ENCODE measurements around the gene HBS1L. TPM values are rescaled to one million over a fixed set of nuclear protein-coding genes. Genes with fewer than 3 reads are reported as not detected.

The HBS1L gene
- total and polyA plus RNA-seq, 2 of the 4 experiments (the other 2 are of a cell fraction): 45.1 to 120 TPM

GRCh38 chr6:134980846-134981245 lies 73.8 kb downstream of the HBS1L start:
- Histone ChIP-seq H3K4me2 (ENCODE audit: low read depth, low read length) (no peak overlapping the region), H3K9me3 (ENCODE audit: control insufficient read depth, insufficient read depth, low read length) (no peaks in the 10 kb centered on the region), H2AK5ac (ENCODE audit: low read depth, low read length) (no peak overlapping the region), H3K27ac (ENCODE audit: insufficient read depth, low read length) (no peak overlapping the region), H3K4me1 (ENCODE audit: control insufficient read depth, insufficient read depth, low read length) (peaks cover 2% of the 10 kb centered on the region; the same call in 1 of the 2 replicates), H3K18ac (ENCODE audit: low read depth, low read length) (no peak overlapping the region), H3K9me1 (ENCODE audit: insufficient read depth, low read length) (peaks cover 5% of the 10 kb centered on the region; the same call in 1 of the 2 replicates), H2AFZ (replicated peaks; ENCODE audit: low read length, poor library complexity) (no peak overlapping the region), H2BK20ac (ENCODE audit: low read depth, low read length) (no peak overlapping the region), H4K5ac (ENCODE audit: low read depth, low read length) (no peak overlapping the region), H3K79me1 (ENCODE audit: low read depth in 1 of 2, low read length in 2 of 2) (no peaks in the 10 kb centered on the region), H2BK120ac (ENCODE audit: low read depth, low read length) (no peak overlapping the region), H3K14ac (replicated peaks; ENCODE audit: low read depth, low read length) (no peak overlapping the region), H2AK9ac (replicated peaks; ENCODE audit: low read depth, low read length, poor library complexity) (no peak overlapping the region), H2BK15ac (ENCODE audit: low read depth, low read length) (no peak overlapping the region), H3K23ac (ENCODE audit: low read depth, low read length) (no peak overlapping the region), H4K20me1 (ENCODE audit: insufficient read depth, low read length) (no peaks in the 10 kb centered on the region), H3K56ac (ENCODE audit: extremely low read depth, insufficient read depth, low read length) (no peak overlapping the region), H3K9ac (ENCODE audit: low read depth, low read length) (no peak overlapping the region), H3K27me3 (ENCODE audit: control insufficient read depth, insufficient read depth, low read length) (no peaks in the 10 kb centered on the region), H4K91ac (ENCODE audit: insufficient read depth, low read depth, low read length) (no peak overlapping the region), H4K8ac (ENCODE audit: low read depth in 2 of 2, low read length in 2 of 2) (no peak overlapping the region), H3K4ac (ENCODE audit: low read depth, low read length) (no peak overlapping the region), H3K4me3 (ENCODE audit: insufficient read depth, low read depth, low read length) (no peak overlapping the region), H3K36me3 (ENCODE audit: control insufficient read depth, insufficient read depth, low read length) (peaks cover 12% of the 10 kb centered on the region), H2BK5ac (ENCODE audit: low read depth, low read length, poor library complexity, severe bottlenecking) (no peak overlapping the region)
- WGBS, 2 experiments (ENCODE audit: extremely low coverage in 2 of 2, insufficient read length in 1 of 2): no CpG with 5 or more reads among the region's 1 CpG
- DNase-seq: no peak
- TF ChIP-seq ELK1 (IDR thresholded peaks at IDR 0.05; ENCODE audit: borderline replicate concordance, low read depth, low read length): no peak
- TF ChIP-seq NFE2L2 (IDR thresholded peaks at IDR 0.05; ENCODE audit: low read depth, low read length): no peak
- no peak for TF ChIP-seq CHD1 (IDR thresholded peaks at IDR 0.05; ENCODE audit: low read depth, low read length)
- no peak for TF ChIP-seq FOS (IDR thresholded peaks at IDR 0.05; ENCODE audit: low read depth, low read length)
- TF ChIP-seq MAFK (IDR thresholded peaks at IDR 0.05; ENCODE audit: low read depth, low read length): no peak
- TF ChIP-seq MAZ (IDR thresholded peaks at IDR 0.05; ENCODE audit: borderline replicate concordance, low read depth, low read length): no peak
- in situ Hi-C loops (cut with MboI; ENCODE audit: low sequenced_read_pairs) (no loop called here), dilution Hi-C loops (cut with HindIII; ENCODE audit: low sequenced_read_pairs, unreplicated experiment) (no loop called here), intact Hi-C loops (cut with micrococcal nuclease) (no loop called here)
- CTCF ChIA-PET: no interaction called here
- POLR2A ChIA-PET (ENCODE audit: unreplicated experiment): no interaction called here
- peak; percentile 48 for ATAC-seq (ENCODE audit: low read depth)
- BruUV-seq (replicated peaks): no TSS peak

Measured in IMR-90 (cell line).